ENCODE data around the gene P3H1. TPM values are rescaled to one million over a fixed set of nuclear protein-coding genes. Genes with fewer than 3 reads are reported as not detected.

Gene P3H1
- total and polyA plus RNA-seq, 7 donors = 2.9 to 8.5 (median 5.7) TPM

GRCh38 chr1:42742141-42742540 lies 24.7 kb downstream of the P3H1 start:
- no peaks in the 10 kb centered on the region for H3K4me1 ChIP-seq
- no peaks in the 10 kb centered on the region for H3K27me3 ChIP-seq (ENCODE audit: insufficient read depth in 3 of 3, low read length in 2 of 3)
- TF ChIP-seq, protein P1, sequence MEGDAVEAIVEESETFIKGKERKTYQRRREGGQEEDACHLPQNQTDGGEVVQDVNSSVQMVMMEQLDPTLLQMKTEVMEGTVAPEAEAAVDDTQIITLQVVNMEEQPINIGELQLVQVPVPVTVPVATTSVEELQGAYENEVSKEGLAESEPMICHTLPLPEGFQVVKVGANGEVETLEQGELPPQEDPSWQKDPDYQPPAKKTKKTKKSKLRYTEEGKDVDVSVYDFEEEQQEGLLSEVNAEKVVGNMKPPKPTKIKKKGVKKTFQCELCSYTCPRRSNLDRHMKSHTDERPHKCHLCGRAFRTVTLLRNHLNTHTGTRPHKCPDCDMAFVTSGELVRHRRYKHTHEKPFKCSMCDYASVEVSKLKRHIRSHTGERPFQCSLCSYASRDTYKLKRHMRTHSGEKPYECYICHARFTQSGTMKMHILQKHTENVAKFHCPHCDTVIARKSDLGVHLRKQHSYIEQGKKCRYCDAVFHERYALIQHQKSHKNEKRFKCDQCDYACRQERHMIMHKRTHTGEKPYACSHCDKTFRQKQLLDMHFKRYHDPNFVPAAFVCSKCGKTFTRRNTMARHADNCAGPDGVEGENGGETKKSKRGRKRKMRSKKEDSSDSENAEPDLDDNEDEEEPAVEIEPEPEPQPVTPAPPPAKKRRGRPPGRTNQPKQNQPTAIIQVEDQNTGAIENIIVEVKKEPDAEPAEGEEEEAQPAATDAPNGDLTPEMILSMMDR (IDR thresholded peaks at IDR 0.05) = no peak
- no peak overlapping the region for H3K27ac ChIP-seq
- intact Hi-C loops (cut with DNase I) = loop anchor here in 1 of 2 donors (10.0 kb wide), 1 partner anchor 587 kb away; the partner anchor contains the start of gene GUCA2B
- no peaks in the 10 kb centered on the region for H3K9me3 ChIP-seq
- WGBS, 3 donors = 90 to 93% (median 92%) methylated on average over 8 of the region's 8 CpGs
- H3K4me3 ChIP-seq = no peak overlapping the region
- ATAC-seq = no peak
- H3K36me3 ChIP-seq (ENCODE audit: insufficient read depth in 1 of 2, low read depth in 1 of 2) = peaks cover 0 to 13% of the 10 kb centered on the region in 2 donors
- peak in 1 of 2 donors; percentile 13 for DNase-seq

DNA sequence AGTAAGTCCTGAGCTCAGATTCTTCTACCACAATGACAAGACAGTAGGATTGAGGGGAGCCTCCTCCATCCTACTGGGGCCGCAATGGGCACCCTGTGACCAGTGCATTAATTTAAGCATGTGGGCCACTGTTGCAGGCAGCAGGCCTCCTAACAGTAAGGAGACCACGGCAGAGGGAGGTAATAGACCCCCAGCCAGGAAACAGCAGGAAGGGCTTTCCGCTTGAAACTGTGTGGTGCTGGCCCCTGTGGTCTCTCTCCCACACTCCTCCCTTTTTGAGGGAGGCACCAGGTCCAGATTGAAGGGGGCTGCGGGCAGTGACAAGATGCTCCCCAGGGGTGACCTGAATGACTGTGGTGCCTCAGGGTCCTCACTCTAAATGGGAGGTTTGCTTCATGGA lies 25.1 kb downstream of the P3H1 start:
- DNase-seq (no peak), ATAC-seq (no peak)
- intact Hi-C loops (cut with DNase I) = loop anchor here in 1 of 2 donors (10.0 kb wide), 1 partner anchor 587 kb away; the partner anchor contains the start of gene GUCA2B
- Histone ChIP-seq H3K9me3 (no peaks in the 10 kb centered on the region), H3K4me3 (no peak overlapping the region), H3K4me1 (no peaks in the 10 kb centered on the region), H3K27ac (no peak overlapping the region), H3K27me3 (ENCODE audit: insufficient read depth in 3 of 3, low read length in 2 of 3) (no peaks in the 10 kb centered on the region), H3K36me3 (ENCODE audit: insufficient read depth in 1 of 2, low read depth in 1 of 2) (peaks cover 0 to 11% of the 10 kb centered on the region in 2 donors)
- TF ChIP-seq, protein P1 (IDR thresholded peaks at IDR 0.05) = no peak
- 80 to 90% (median 86%) methylated on average over 4 of the region's 4 CpGs for WGBS, 3 donors

DNA sequence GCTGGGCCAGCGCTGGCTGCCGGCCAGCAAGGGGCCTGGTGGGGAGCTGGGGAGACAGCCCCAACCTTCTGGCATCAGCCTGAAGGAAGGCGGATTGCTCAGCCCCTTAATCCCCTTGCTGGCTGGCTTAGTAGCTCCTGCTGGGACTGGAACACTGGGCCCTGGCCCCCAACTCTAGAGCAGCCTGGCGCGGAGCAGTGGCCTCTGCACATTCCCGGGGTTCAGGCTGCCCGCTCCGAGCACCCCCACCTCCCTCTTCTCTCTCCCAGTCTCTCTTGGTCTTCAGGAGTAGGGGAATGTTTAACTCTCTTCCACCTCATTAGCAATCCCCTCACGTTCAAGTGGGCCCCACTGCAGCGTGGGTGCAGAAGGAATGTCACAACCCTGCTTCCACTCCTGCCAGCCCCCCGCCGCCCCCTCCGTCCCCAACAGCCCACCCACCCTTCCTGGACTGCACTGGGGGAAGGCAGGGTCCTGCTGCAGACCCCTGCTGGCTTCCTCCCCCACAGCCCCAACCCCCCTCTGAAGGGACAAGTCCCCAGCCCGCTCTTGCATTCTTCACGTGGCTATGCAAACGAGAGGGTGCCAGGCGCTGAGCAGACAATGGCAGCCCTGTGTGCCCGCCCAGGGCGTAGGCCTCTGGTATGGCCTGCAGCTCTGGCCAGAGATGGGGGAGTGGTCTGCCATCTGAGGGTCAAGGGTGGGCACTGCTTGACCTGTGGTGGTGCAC lies 25.8 kb downstream of the P3H1 start:
- intact Hi-C loops (cut with DNase I) = loop anchor here in 1 of 2 donors (10.0 kb wide), 1 partner anchor 586 kb away; the partner anchor contains the start of gene GUCA2B
- ATAC-seq (no peak), DNase-seq (no peak)
- TF ChIP-seq, protein P1 (IDR thresholded peaks at IDR 0.05) = no peak
- Histone ChIP-seq H3K36me3 (ENCODE audit: insufficient read depth in 1 of 2, low read depth in 1 of 2) (peaks cover 0 to 4% of the 10 kb centered on the region in 2 donors), H3K4me1 (no peaks in the 10 kb centered on the region), H3K4me3 (no peak overlapping the region), H3K27ac (no peak overlapping the region), H3K27me3 (ENCODE audit: insufficient read depth in 3 of 3, low read length in 2 of 3) (no peaks in the 10 kb centered on the region), H3K9me3 (no peaks in the 10 kb centered on the region)
- WGBS, 3 donors = 71 to 76% (median 72%) methylated on average over 18 to 19 of the region's 19 CpGs

DNA sequence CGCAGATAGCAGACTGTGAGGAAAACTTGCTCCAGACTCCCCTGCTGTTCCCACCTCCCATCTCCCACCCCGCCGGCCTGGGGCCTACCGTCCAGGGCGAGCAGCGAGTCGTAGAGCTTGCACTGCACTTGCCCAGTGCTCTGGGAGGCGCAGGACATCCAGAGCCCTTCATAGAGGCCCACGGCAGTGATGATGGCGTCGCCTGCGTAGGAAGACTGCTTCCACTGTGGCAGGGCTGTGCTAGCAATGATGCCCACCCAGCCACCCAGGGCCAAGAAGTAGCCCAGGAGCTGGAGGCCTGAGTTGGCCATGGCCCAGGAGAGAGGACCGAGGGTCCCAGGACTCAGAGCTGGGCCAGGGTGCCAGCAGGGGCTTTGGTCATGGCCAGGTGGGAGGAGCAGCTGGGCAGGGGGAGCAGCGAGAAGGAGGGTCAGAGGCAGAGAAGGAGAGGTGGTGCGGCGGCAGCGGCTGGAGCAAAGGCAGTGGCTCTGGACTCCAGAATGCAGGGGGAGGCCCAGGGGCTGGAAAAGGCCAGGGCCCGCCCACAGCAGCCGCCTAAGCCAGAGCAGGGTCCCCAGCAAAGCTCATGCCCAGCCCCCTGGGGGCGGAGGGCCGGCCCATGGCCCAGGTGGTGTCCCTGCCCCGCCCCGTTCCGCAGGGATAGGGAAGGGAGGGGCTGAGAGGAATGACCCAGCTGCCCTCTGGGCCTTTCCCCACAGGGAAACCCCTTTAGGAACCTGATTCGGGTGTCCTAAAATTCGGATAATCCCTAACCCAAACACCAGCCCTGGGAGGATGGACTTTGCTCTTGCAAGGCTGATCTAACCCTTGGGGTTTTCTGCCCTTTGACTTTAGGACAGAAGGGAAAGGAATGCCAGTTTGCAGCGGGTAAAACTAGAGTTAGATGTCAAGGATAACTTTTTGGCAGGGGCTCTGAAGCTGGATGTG lies 26.8 kb downstream of the P3H1 start, which contains the start of gene CLDN19:
Gene CLDN19 (minus strand): TSS at position 484 of the 948 bp plus-strand sequence. CDS start 173 bp downstream, at position 311.
- WGBS, 3 donors = 58 to 69% (median 59%) methylated on average over 24 to 27 of the region's 27 CpGs
- intact Hi-C loops (cut with DNase I) = loop anchor here in 1 of 2 donors (10.0 kb wide), 1 partner anchor 585 kb away; the partner anchor contains the start of gene GUCA2B
- Histone ChIP-seq H3K27ac (no peak within 1 kb of the TSS), H3K4me3 (no peak within 1 kb of the TSS), H3K9me3 (no peaks in the 10 kb centered on the region), H3K27me3 (ENCODE audit: insufficient read depth in 3 of 3, low read length in 2 of 3) (no peaks in the 10 kb centered on the region), H3K36me3 (ENCODE audit: insufficient read depth in 1 of 2, low read depth in 1 of 2) (no peaks in the 10 kb centered on the region), H3K4me1 (no peaks in the 10 kb centered on the region)
- ATAC-seq = no peak
- TF ChIP-seq, protein P1 (IDR thresholded peaks at IDR 0.05) = no peak
- no peak for DNase-seq

Measured in psoas muscle (tissue), 8 donors.